ENCODE results near the gene ABLIM1.

DNA sequence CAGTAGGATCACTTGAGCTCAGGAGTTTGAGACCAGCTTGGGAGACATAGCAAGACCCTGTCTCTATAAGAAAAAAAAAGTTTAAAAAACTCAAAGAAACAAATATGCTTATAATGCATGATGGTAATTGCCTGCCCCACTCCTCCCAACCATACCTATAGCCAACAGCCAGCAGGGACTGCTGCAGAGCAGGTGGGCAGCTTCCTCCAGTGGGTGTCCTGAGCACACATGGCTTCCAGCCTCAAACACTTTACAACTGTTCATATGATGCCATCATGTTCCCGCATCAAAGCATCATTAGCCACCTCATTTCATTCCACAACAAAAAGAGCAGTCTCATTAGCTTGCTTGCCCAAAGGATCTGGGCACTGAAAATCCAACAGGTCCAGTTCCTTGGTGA is 42.0 kb downstream of the ABLIM1 start:
- TF ChIP-seq POLR2A (IDR thresholded peaks at IDR 0.05): no peak
- TF ChIP-seq, protein P1, sequence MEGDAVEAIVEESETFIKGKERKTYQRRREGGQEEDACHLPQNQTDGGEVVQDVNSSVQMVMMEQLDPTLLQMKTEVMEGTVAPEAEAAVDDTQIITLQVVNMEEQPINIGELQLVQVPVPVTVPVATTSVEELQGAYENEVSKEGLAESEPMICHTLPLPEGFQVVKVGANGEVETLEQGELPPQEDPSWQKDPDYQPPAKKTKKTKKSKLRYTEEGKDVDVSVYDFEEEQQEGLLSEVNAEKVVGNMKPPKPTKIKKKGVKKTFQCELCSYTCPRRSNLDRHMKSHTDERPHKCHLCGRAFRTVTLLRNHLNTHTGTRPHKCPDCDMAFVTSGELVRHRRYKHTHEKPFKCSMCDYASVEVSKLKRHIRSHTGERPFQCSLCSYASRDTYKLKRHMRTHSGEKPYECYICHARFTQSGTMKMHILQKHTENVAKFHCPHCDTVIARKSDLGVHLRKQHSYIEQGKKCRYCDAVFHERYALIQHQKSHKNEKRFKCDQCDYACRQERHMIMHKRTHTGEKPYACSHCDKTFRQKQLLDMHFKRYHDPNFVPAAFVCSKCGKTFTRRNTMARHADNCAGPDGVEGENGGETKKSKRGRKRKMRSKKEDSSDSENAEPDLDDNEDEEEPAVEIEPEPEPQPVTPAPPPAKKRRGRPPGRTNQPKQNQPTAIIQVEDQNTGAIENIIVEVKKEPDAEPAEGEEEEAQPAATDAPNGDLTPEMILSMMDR (IDR thresholded peaks at IDR 0.05): no peak
